OCI-LY7 (cell line): ENCODE results near the gene NUP188. TPM values are rescaled to one million over a fixed set of nuclear protein-coding genes. Genes with fewer than 3 reads are reported as not detected.

ENCODE experiments used
- BruUV-seq: library from RNA; stranded (reverse); fragments of 400-500 nt; replicated peaks from 2 replicates; lab custom pipeline; 2021; lab: Mats Ljungman, UMichigan
- CTCF ChIA-PET: fragments of 300-600 bp; sonication (Branson Sonifier 250); formaldehyde crosslinking; loops from one replicate; lab custom pipeline; 2022; ENCODE audit warnings: antibody characterized with exemption; ENCODE audit not compliant: unreplicated experiment; lab: Charles Lee
- POLR2A ChIA-PET: fragments of 300-600 bp; sonication (Branson Sonifier 250); formaldehyde crosslinking; loops from one replicate; lab custom pipeline; 2022; ENCODE audit warnings: antibody characterized with exemption; lab: Charles Lee
- DNase-seq: peaks from one replicate; pipeline ENCODE4 v3.0.0-alpha.2; 2015; ENCODE audit warnings: low spot score
- H2AFZ ChIP-seq: fragments of 200-600 bp; sonication (generic), shearing (Covaris generic); 2 replicates; pipeline ENCODE4 v1.6.1; 2014; ENCODE audit warnings: mild to moderate bottlenecking, antibody characterized with exemption, low read length, moderate library complexity
- H3K27ac ChIP-seq: fragments of 200-600 bp; sonication (generic); 2 replicates; pipeline ENCODE4 v1.5.1; 2014; ENCODE audit warnings: mixed run types, low read depth, mild to moderate bottlenecking, moderate library complexity, low read length, inconsistent platforms; ENCODE audit not compliant: poor library complexity, severe bottlenecking
- H3K36me3 ChIP-seq: fragments of 200-600 bp; sonication (generic); 2 replicates; pipeline ENCODE4 v1.6.1; 2014; ENCODE audit warnings: mild to moderate bottlenecking, antibody characterized with exemption, low read length, moderate library complexity, mixed read lengths; ENCODE audit not compliant: insufficient read depth
- H3K4me1 ChIP-seq: fragments of 200-600 bp; sonication (generic); 2 replicates; pipeline ENCODE4 v1.5.1; 2014; ENCODE audit warnings: mild to moderate bottlenecking, low read length; ENCODE audit not compliant: insufficient read depth, poor library complexity, severe bottlenecking
- H3K4me2 ChIP-seq: fragments of 200-600 bp; sonication (generic); 2 replicates; pipeline ENCODE4 v1.6.1; 2014; ENCODE audit warnings: mild to moderate bottlenecking, low read length
- H3K4me3 ChIP-seq: fragments of 200-600 bp; sonication (generic); 2 replicates; pipeline ENCODE4 v1.5.1; 2014; ENCODE audit warnings: mild to moderate bottlenecking, low read depth, low read length; ENCODE audit not compliant: poor library complexity, severe bottlenecking
- H3K79me2 ChIP-seq: fragments of 200-600 bp; sonication (generic); 2 replicates; pipeline ENCODE4 v1.6.1; 2016; ENCODE audit warnings: low read depth, mild to moderate bottlenecking, low read length, moderate library complexity, mixed read lengths; ENCODE audit not compliant: insufficient read depth
- H3K9me2 ChIP-seq: fragments of 200-600 bp; sonication (generic); 2 replicates; pipeline ENCODE4 v1.6.1; 2016; ENCODE audit warnings: mild to moderate bottlenecking, low read length, mixed read lengths; ENCODE audit not compliant: insufficient read depth
- H3K9me3 ChIP-seq: fragments of 200-600 bp; sonication (generic); 2 replicates; pipeline ENCODE4 v1.6.1; 2014; ENCODE audit warnings: mild to moderate bottlenecking, mixed run types, low read length, mixed read lengths
- H4K20me1 ChIP-seq: fragments of 200-600 bp; sonication (generic); 2 replicates; pipeline ENCODE4 v1.6.1; 2014; ENCODE audit warnings: mild to moderate bottlenecking, antibody characterized with exemption, low read length, moderate library complexity, mixed read lengths; ENCODE audit not compliant: insufficient read depth
- CTCF ChIP-seq: fragments of 200-600 bp; sonication (generic); conservative IDR thresholded peaks from 2 replicates; pipeline ENCODE4 v1.5.1; 2014; ENCODE audit warnings: mild to moderate bottlenecking, antibody characterized with exemption, low read length, moderate library complexity, mixed read lengths
- EZH2phosphoT487 ChIP-seq: fragments of 200-600 bp; sonication (generic); IDR thresholded peaks from 2 replicates; pipeline ENCODE4 v1.6.1; 2018; ENCODE audit warnings: low read depth, borderline replicate concordance, mild to moderate bottlenecking, mixed run types, antibody characterized with exemption, low read length, moderate library complexity, mixed read lengths
- intact Hi-C: fragments of 100-400 bp; cut with micrococcal nuclease; formaldehyde crosslinking; loops from one replicate; pipeline ENCODE4 v1.10.0; 2022; ENCODE audit not compliant: unreplicated experiment
- total RNA-seq, 2 experiments: library from RNA; depleted of rRNA in 1 of 2; stranded (reverse); fragments of >200 nt in 1 of 2; shearing (Covaris generic) in 1 of 2; gene quantifications; 2 replicates each; pipeline ENCODE4 v1.2.3, GENCODE V29; 2014 to 2022

Gene NUP188
- total RNA-seq, 2 experiments from 2014 or later = 73.6 to 83.8 TPM

DNA sequence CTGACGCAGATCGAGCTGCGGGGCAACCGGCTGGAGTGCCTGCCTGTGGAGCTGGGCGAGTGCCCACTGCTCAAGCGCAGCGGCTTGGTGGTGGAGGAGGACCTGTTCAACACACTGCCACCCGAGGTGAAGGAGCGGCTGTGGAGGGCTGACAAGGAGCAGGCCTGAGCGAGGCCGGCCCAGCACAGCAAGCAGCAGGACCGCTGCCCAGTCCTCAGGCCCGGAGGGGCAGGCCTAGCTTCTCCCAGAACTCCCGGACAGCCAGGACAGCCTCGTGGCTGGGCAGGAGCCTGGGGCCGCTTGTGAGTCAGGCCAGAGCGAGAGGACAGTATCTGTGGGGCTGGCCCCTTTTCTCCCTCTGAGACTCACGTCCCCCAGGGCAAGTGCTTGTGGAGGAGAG is 31.3 kb upstream of the NUP188 start:
- DNase-seq = no peak
- Histone ChIP-seq H3K4me3 (no peak overlapping the region), H3K4me1 (peaks cover 24% of the 10 kb centered on the region), H3K79me2 (no peaks in the 10 kb centered on the region), H4K20me1 (no peaks in the 10 kb centered on the region), H3K4me2 (no peak overlapping the region), H3K36me3 (peaks cover 57% of the 10 kb centered on the region; the same call in 1 of the 2 replicates), H3K9me3 (no peaks in the 10 kb centered on the region), H3K27ac (no peak overlapping the region), H2AFZ (no peak overlapping the region), H3K9me2 (no peaks in the 10 kb centered on the region)
- BruUV-seq = no TSS peak
- TF ChIP-seq CTCF (no peak), EZH2phosphoT487 (no peak)
- ChIA-PET CTCF (no interaction called here), POLR2A (interaction anchor here (0.5 to 1.1 kb wide), 3 partner anchors 10 to 108 kb away, joined by 3 to 5 read pairs (median 3); no protein-coding TSS in a partner anchor)
- intact Hi-C loops = no loop called here

- Histone ChIP-seq H3K9me3 (no peaks in the 10 kb centered on the region), H3K4me2 (no peak overlapping the region), H3K36me3 (peaks cover 52% of the 10 kb centered on the region; the same call in 1 of the 2 replicates), H2AFZ (no peak overlapping the region), H3K4me3 (no peak overlapping the region), H3K4me1 (peaks cover 24% of the 10 kb centered on the region), H3K27ac (no peak overlapping the region), H3K9me2 (no peaks in the 10 kb centered on the region), H4K20me1 (no peaks in the 10 kb centered on the region), H3K79me2 (no peaks in the 10 kb centered on the region; the same call in 1 of the 2 replicates)
- BruUV-seq = no TSS peak
- intact Hi-C loops = no loop called here
- ChIA-PET POLR2A (interaction anchor here (0.6 to 1.1 kb wide), 2 partner anchors 11 to 54 kb away, joined by 3 to 5 read pairs; no protein-coding TSS in a partner anchor), CTCF (no interaction called here)
- DNase-seq = no peak
- TF ChIP-seq CTCF (no peak), EZH2phosphoT487 (no peak)
Measured at GRCh38 chr9:128916745-128917144, 30.8 kb upstream of the NUP188 start.

- Histone ChIP-seq H3K27ac (no peak overlapping the region), H3K4me1 (peaks cover 24% of the 10 kb centered on the region), H3K79me2 (no peaks in the 10 kb centered on the region; the same call in 1 of the 2 replicates), H3K9me2 (no peaks in the 10 kb centered on the region), H2AFZ (no peak overlapping the region), H4K20me1 (no peaks in the 10 kb centered on the region), H3K36me3 (peaks cover 49% of the 10 kb centered on the region; the same call in 1 of the 2 replicates), H3K4me2 (no peak overlapping the region), H3K9me3 (no peaks in the 10 kb centered on the region), H3K4me3 (no peak overlapping the region)
- no peak for DNase-seq
- ChIA-PET CTCF (no interaction called here), POLR2A (interaction anchor here (0.5 to 1.1 kb wide), 3 partner anchors 11 to 55 kb away, joined by 3 to 5 read pairs (median 4); no protein-coding TSS in a partner anchor)
- no TSS peak for BruUV-seq
- no peak for TF ChIP-seq EZH2phosphoT487
- no peak for TF ChIP-seq CTCF
- intact Hi-C loops = no loop called here
Measured at GRCh38 chr9:128917151-128917849, 30.2 kb upstream of the NUP188 start.
